LNCaP clone FGC (cell line): ENCODE measurements around the gene SLFN11.

Experiments
- DNase-seq: peaks from one replicate; pipeline ENCODE4 v3.0.0-alpha.2; 2011; ENCODE audit warnings: low read depth
- H3K4me3 ChIP-seq: 2 replicates; pipeline ENCODE4 v1.5.1; 2011; ENCODE audit warnings: mild to moderate bottlenecking, low read depth, low read length, control low read depth
- CTCF ChIP-seq: IDR thresholded peaks from 2 replicates; pipeline ENCODE4 v1.5.1; 2012; ENCODE audit warnings: mild to moderate bottlenecking; ENCODE audit not compliant: control insufficient read depth, insufficient read depth; ENCODE audit errors: extremely low read depth

SLFN11 gene

GRCh38 chr17:35373984-35374765 is 754 bp upstream of the SLFN11 start:
- H3K4me3 ChIP-seq: peak overlapping the region; percentile 30
- DNase-seq: no peak
- no peak for TF ChIP-seq CTCF

GRCh38 chr17:35372846-35373533 is 431 bp downstream of the SLFN11 start:
- no peak for TF ChIP-seq CTCF
- peak overlapping the region; percentile 19 for H3K4me3 ChIP-seq
- no peak for DNase-seq

GRCh38 chr17:35371934-35372333 is 1.5 kb downstream of the SLFN11 start:
- H3K4me3 ChIP-seq: no peak overlapping the region
- TF ChIP-seq CTCF: no peak
- no peak for DNase-seq

- DNase-seq: no peak
- no peak for TF ChIP-seq CTCF
- no peak overlapping the region for H3K4me3 ChIP-seq
Measured at GRCh38 chr17:35368081-35368830, 5.2 kb downstream of the SLFN11 start.

GRCh38 chr17:35361027-35361426 is 12.4 kb downstream of the SLFN11 start:
- DNase-seq: no peak
- no peak overlapping the region for H3K4me3 ChIP-seq
- no peak for TF ChIP-seq CTCF

- no peak overlapping the region for H3K4me3 ChIP-seq
- DNase-seq: no peak
- TF ChIP-seq CTCF: no peak
Measured at GRCh38 chr17:35359398-35359797, 14.0 kb downstream of the SLFN11 start.
